Activated T-helper 17 cell treated with anti-CD3 and anti-CD28 coated beads, Interleukin-2, amount 50 U/mL, for 72 hours (primary cell): Measurements from ENCODE around the gene C4A. TPM values are rescaled to one million over a fixed set of nuclear protein-coding genes. Genes with fewer than 3 reads are reported as not detected.
"Not testable (repeated sequence)": the region's sequence is repeated elsewhere in the genome, so short reads cannot be mapped to it uniquely, and the experiment has no call there.

Experiments
- ATAC-seq: fragments of 150-1000 bp; cut with Tn5 transposase; replicated peaks from 2 replicates; pipeline ENCODE4 v1.10.0; 2021; ENCODE audit warnings: mild to moderate bottlenecking, moderate library complexity
- H3K27ac Mint-ChIP-seq: one replicate; pipeline ENCODE4 v1.8.0; 2022; ENCODE audit warnings: mixed read lengths
- H3K27me3 Mint-ChIP-seq: one replicate; pipeline ENCODE4 v1.8.0; 2022; ENCODE audit warnings: mixed read lengths
- H3K36me3 Mint-ChIP-seq: one replicate; pipeline ENCODE4 v1.8.0; 2022; ENCODE audit warnings: low read depth, mild to moderate bottlenecking, mixed read lengths
- H3K4me1 Mint-ChIP-seq: one replicate; pipeline ENCODE4 v1.8.0; 2022; ENCODE audit warnings: mixed read lengths
- H3K4me3 Mint-ChIP-seq: one replicate; pipeline ENCODE4 v1.8.0; 2022; ENCODE audit warnings: mild to moderate bottlenecking, mixed read lengths
- H3K9me3 Mint-ChIP-seq: one replicate; pipeline ENCODE4 v1.8.0; 2022; ENCODE audit warnings: mixed read lengths
- total RNA-seq, 2 donors: library from RNA; stranded (reverse); gene quantifications; one replicate each; pipeline ENCODE4 v1.2.3, GENCODE V29; 2022

C4A gene
- total RNA-seq, 2 donors from 2014 or later: 6.5 to 6.9 TPM

DNA sequence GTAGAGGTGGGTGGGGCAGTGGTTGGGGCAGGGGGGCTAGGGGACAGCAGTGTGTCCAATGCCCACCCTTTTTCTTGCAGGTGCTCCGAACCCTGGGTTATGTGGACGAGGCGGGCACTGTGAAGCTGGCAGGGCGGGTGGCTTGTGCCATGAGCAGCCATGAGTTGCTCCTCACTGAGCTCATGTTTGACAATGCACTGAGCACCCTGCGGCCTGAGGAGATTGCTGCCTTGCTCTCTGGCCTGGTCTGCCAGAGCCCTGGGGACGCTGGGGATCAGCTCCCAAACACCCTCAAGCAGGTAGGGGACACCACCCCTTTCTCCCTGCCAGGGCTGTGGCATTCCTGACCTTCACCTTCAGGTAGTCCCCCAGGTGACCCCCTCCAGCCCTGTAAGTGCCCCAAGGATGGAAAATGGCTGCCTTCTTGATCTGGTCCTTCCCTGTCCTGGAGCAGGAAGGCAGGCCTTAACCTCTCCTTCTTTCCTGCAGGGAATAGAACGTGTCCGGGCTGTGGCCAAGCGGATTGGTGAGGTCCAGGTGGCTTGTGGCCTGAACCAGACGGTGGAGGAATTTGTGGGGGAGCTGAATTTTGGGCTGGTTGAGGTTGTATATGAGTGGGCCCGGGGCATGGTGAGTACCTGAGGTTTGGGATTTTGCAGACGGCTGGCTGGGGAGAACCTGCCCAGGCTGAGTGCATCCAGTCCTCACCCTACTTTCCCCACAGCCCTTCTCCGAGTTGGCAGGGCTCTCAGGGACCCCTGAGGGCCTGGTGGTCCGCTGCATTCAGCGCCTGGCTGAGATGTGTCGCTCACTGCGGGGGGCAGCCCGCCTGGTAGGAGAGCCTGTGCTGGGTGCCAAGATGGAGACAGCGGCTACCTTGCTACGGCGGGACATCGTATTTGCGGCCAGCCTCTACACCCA lies 12.8 kb upstream of the C4A start:
- no peak for ATAC-seq
- Mint-ChIP-seq H3K4me3 (peak overlapping the region; percentile 93), H3K9me3 (no peaks in the 10 kb centered on the region), H3K4me1 (peaks cover 20% of the 10 kb centered on the region), H3K27ac (peak overlapping the region; percentile 95), H3K27me3 (no peaks in the 10 kb centered on the region), H3K36me3 (peaks cover 89% of the 10 kb centered on the region)

DNA sequence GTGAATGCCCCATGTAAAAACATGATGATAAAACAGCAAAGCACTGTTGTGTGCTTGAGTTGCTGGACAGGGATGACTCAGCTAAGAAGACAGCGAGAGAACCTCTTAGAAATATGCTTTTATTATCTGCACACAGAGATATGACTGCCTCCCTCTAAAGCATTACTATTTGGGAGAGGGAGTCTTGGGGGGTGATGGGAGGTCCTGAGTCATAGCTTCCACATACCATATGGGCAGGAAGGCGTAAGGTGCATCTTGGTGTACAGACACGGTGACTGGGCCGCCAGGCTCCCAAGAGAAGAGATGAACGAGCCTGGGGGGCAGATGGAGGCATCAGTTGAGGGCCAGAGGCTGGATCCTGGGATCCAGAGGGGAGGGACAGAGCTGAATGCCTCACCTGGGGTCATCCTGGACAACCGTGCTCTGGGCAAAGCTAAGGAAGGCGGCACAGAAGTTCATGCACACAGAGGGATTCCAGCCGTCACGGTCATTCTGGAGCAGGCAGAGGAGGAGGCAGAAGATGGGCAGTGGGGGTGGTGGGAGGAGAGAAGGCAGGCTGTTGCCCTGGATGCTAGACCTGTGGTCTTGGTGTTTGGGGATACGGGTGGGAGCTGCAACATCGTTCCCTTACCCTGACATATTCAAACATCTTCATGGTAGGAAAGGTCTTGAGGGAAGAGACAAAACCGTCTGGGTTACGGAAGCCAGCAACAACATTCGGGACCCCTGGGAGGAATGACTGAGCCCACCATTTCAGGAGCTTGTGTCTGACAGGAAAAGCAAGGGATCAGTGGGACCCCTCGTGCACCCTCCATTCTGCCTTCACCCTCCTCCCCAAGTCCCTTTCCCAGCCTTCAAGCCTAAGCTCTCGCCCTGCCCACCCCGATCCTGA lies 11.9 kb upstream of the C4A start:
- Mint-ChIP-seq H3K27ac (peak overlapping the region; percentile 95), H3K36me3 (peaks cover 88% of the 10 kb centered on the region), H3K9me3 (no peaks in the 10 kb centered on the region), H3K4me1 (peaks cover 20% of the 10 kb centered on the region), H3K4me3 (peak overlapping the region; percentile 93), H3K27me3 (no peaks in the 10 kb centered on the region)
- ATAC-seq: no peak

DNA sequence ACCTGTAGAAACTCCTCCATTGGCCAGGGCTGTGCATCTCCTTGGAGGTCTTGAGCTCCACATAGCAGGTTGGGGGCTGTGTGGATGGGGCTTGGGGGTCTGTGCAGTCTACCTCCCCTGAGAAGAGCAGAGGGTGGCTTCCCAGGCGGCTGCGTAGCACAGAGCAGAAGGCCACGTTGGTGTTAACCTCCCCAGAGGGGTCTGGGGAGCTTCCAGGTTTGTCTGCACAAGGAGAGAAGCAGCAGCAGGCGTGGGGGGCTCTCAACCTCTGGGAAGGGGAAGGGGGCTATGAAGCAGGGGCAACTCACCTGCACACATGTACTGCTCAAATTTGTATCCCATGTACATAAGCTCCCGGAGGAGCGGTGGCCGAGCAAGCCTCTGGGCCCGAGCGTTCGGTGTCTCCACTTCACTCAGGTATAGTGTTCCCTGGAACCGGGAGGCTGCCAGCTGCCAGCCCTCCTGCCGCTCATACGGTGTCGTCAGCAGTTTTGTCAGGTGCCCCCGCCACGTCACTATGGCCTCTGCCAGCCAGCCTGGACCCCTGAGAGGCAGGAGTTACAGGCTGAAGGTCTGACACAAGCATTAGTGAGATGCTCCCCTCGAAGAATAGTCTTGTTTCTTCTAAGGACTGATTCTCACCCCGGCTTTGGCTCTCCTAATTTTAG lies 11.1 kb upstream of the C4A start:
- H3K27ac Mint-ChIP-seq: peak overlapping the region; percentile 95
- H3K4me3 Mint-ChIP-seq: peak overlapping the region; percentile 93
- no peaks in the 10 kb centered on the region for H3K9me3 Mint-ChIP-seq
- H3K4me1 Mint-ChIP-seq: peaks cover 20% of the 10 kb centered on the region
- ATAC-seq: no peak
- H3K27me3 Mint-ChIP-seq: no peaks in the 10 kb centered on the region
- peaks cover 80% of the 10 kb centered on the region for H3K36me3 Mint-ChIP-seq

DNA sequence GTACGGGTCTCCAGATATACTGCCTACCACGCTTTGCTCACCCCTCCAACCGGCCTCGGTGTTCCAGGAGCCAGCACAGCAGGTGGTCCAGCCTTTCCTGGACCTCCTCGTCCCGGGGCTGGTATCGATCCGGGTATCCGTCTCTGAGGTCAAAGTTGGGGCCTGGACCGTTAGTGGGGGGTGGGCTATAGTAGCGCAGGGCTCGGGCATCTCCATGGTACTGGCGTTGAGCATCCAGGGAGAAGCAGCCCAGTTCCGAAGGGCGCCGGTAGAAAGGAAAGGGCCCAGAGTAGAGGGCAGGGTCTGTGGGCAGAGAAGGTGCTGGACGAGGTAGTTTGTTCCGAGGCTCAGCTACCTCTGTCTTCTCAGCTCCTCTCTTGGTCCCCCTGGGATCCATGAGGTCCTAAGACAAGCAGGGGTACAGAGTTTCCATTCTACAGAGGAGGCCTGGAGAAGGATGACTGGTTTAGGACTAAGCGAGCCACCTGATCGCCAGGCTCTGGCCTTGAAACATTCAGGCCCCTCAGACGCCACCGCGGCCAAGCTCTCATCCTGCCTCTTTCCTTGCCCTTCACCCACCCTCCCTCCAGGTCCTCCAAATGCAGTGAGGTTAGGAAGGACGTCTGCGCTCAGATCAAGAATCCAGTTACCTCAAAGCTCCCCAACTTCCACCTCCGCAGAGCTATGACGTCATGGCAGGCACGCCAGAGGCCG lies 10.4 kb upstream of the C4A start:
- Mint-ChIP-seq H3K27me3 (no peaks in the 10 kb centered on the region), H3K36me3 (peaks cover 73% of the 10 kb centered on the region), H3K27ac (peak overlapping the region; percentile 95), H3K4me1 (peaks cover 20% of the 10 kb centered on the region), H3K4me3 (peak overlapping the region; percentile 93), H3K9me3 (no peaks in the 10 kb centered on the region)
- no peak for ATAC-seq

DNA sequence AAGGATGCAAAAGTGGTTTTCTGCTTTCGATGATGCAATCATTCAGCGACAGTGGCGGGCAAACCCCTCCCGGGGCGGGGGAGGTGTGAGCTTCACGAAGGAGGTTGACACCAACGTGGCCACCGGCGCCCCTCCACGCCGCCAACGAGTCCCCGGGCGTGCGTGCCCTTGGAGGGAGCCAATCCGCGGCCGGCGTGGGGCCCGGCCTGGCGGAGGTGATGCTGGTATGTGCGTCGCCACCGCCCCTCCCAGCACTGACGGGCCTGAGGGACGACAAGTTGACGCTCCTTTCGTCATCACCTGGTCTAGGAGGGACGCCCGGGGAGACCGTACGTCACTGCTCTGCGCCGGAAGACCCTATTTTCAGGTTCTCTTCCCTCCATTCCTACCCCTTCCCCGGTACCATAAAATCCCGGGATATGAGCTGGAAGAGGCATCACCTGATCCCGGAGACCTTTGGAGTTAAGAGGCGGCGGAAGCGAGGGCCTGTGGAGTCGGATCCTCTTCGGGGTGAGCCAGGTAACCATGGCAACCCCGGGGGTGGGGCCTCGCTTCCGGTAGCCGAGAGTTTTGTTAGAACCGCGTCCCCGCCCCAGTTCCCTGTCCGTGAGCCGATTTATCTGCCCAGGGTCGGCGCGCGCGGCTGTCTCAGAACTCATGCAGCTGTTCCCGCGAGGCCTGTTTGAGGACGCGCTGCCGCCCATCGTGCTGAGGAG lies 9.7 kb upstream of the C4A start, which contains the start of gene DXO:
DXO (minus strand) TSS at position 146 of the 716 bp plus-strand sequence. CDS start 463 bp downstream, outside the sequence.
- H3K4me3 Mint-ChIP-seq: peak within 1 kb of the TSS; percentile 93
- peaks cover 20% of the 10 kb centered on the region for H3K4me1 Mint-ChIP-seq
- peak; percentile 92 for ATAC-seq
- peaks cover 66% of the 10 kb centered on the region for H3K36me3 Mint-ChIP-seq
- peak within 1 kb of the TSS; percentile 95 for H3K27ac Mint-ChIP-seq
- no peaks in the 10 kb centered on the region for H3K27me3 Mint-ChIP-seq
- H3K9me3 Mint-ChIP-seq: no peaks in the 10 kb centered on the region

DNA sequence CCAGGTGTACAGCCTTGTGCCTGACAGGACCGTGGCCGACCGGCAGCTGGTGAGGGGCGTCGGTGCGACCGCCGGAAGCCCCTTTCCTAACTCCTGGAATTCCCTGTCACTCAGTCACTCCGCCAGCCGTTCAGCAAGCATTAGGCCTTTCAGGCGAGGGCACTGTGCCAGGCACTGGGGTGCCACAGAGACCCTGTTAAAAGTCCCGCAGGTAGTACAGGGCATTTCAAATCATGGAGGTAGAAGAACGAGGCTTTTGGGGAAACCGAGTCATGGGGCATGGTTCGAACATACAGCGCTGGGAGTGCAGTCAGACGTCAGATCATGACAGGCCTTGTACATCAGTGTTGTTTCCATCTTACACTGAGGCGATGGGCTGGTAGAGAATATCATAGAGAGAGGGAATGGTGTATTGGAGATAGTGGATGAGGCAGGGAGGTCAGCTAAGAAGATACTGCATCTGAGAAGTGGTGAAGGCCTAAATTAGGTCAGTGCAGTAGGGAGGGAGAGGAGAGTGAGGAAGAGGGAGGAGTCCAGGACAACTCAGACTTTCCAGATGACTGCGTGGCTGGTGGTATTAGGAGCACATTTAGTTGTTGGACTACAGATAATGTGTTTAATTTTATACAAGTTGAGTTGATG lies 9.0 kb upstream of the C4A start:
- Mint-ChIP-seq H3K27ac (peak overlapping the region; percentile 95), H3K4me1 (peaks cover 20% of the 10 kb centered on the region), H3K4me3 (peak overlapping the region; percentile 93), H3K27me3 (no peaks in the 10 kb centered on the region), H3K36me3 (peaks cover 59% of the 10 kb centered on the region), H3K9me3 (no peaks in the 10 kb centered on the region)
- no peak for ATAC-seq

DNA sequence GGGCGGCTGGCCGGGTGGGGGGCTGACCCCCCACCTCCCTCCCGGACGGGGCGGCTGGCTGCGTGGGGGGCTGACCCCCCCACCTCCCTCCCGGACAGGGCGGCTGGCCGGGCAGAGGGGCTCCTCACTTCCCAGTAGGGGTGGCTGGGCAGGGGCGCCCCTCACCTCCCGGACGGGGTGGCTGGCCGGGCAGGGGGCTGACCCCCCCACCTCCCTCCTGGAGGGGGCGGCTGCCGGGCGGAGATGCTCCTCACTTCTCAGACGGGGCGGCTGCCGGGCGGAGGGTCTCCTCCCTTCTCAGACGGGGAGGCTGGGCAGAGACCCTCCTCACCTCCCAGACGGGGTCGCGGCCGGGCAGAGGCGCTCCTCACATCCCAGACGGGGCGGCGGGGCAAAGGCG lies 5.8 kb upstream of the C4A start:
- not testable (repeated sequence) for ATAC-seq, H3K27me3 Mint-ChIP-seq, H3K4me3 Mint-ChIP-seq, H3K27ac Mint-ChIP-seq, H3K9me3 Mint-ChIP-seq
- Mint-ChIP-seq H3K4me1 (peaks cover 10% of the 10 kb centered on the region), H3K36me3 (peaks cover 42% of the 10 kb centered on the region)

DNA sequence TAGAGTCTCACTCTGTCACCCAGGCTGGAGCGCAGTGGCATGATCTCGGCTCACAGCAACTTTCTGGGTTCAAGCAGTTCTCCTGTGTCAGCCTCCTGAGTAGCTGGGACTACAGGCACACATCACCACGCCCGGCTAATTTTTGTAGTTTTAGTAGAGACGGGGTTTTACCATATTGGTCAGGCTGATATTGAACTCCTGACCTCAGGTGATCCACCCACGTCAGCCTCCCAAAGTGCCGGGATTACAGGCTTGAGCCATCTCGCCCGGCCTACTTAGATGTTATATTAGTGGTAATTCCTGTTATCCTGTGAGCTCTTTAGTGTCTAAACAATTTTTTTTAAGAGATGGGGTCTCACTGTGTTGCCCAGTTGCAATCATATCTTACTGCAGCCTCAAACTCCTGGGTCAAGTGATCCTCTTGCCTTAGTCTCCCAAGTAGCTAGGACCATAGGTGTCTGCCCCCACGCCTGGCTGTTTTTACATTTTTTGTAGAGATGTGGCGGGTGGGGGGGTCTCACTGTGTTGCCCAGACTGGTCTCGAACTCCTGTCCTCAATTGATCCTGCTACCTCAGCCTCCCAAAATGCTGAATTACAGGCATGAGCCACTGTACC lies 3.9 kb upstream of the C4A start:
- Mint-ChIP-seq H3K9me3 (no peaks in the 10 kb centered on the region), H3K27me3 (no peaks in the 10 kb centered on the region), H3K4me3 (no peak overlapping the region), H3K36me3 (peaks cover 28% of the 10 kb centered on the region), H3K27ac (no peak overlapping the region), H3K4me1 (peaks cover 7% of the 10 kb centered on the region)
- ATAC-seq: no peak

DNA sequence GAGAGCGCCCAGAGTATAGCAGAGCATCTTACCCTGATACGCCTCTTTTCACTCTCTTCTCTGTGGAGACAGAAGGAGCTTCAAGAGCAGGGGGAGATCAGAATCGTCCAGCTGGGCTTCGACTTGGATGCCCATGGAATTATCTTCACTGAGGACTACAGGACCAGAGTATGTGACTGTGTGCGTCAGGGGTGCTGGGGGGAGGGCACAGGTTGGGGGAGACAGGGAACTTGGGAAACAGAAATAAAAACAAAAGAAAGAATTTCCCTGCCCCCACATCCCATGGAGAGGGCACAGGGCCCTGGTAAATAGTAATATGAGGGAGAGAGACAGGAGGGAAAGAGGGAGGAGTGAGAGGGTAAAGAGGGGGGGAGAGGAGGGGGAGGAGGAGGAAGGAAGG lies 3.0 kb upstream of the C4A start:
- Mint-ChIP-seq H3K4me3 (no peak overlapping the region), H3K9me3 (no peaks in the 10 kb centered on the region), H3K27ac (peak overlapping the region; percentile 73), H3K4me1 (no peaks in the 10 kb centered on the region), H3K27me3 (no peaks in the 10 kb centered on the region), H3K36me3 (peaks cover 19% of the 10 kb centered on the region)
- no peak for ATAC-seq

DNA sequence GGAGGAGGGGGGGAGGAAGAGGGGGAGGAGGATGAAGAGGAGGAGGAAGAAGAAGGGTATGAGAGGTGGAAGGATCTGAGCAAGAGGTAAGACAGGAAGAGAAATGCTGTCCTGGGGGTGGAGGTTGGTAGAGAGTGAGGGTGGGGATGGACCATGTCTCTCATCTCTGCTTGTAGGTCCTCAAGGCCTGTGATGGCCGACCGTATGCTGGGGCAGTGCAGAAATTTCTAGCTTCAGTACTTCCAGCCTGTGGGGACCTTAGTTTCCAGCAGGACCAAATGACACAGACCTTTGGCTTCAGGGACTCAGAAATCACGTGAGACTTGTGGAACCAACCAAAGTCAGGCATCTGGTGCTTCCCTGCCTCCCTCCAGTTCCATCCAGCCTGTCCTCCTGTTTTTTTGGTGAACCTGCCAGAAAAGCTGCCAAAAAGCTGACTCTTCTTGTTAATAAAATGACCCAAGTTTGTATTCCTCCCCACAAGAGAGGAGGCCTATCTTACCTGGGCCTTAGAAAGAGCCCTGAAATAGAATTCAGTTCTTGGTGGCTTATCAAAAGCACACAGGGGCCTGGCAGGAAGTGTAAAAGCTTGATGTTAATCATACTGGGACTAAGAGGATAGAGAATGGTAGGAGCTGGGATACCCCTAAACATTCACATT lies 2.5 kb upstream of the C4A start:
- no peaks in the 10 kb centered on the region for H3K27me3 Mint-ChIP-seq
- peak overlapping the region; percentile 73 for H3K27ac Mint-ChIP-seq
- no peaks in the 10 kb centered on the region for H3K9me3 Mint-ChIP-seq
- peaks cover 13% of the 10 kb centered on the region for H3K36me3 Mint-ChIP-seq
- no peak overlapping the region for H3K4me3 Mint-ChIP-seq
- no peak for ATAC-seq
- H3K4me1 Mint-ChIP-seq: no peaks in the 10 kb centered on the region

DNA sequence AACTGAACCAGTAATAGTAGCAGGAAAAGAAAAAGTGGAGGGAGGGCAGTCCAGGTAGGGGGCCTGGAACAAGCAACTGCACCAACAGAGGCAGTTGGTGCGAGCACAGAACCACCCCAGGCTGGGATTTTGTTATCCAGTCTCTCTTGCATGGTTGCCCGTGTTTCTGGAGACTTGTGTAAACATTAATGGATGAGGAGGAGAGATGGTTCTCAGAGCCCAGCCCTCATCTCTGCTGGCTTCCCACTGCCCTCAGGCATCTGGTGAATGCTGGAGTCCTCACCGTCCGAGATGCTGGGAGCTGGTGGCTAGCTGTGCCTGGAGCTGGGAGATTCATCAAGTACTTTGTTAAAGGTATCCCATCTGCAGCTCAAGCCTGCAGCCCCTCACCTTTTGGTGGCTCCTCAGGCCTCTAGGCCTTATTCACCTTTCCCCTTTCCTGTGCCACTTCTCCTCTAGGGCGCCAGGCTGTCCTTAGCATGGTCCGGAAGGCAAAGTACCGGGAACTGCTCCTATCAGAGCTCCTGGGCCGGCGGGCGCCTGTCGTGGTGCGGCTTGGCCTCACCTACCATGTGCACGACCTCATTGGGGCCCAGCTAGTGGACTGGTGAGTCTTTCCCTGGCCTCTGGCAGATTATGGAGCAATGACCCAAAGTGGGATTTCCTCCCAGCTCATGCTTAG lies 1.5 kb upstream of the C4A start:
- H3K9me3 Mint-ChIP-seq, ATAC-seq, H3K4me1 Mint-ChIP-seq, H3K27me3 Mint-ChIP-seq, H3K36me3 Mint-ChIP-seq, H3K4me3 Mint-ChIP-seq: not testable (repeated sequence)
- H3K27ac Mint-ChIP-seq: peak overlapping the region; percentile 73

DNA sequence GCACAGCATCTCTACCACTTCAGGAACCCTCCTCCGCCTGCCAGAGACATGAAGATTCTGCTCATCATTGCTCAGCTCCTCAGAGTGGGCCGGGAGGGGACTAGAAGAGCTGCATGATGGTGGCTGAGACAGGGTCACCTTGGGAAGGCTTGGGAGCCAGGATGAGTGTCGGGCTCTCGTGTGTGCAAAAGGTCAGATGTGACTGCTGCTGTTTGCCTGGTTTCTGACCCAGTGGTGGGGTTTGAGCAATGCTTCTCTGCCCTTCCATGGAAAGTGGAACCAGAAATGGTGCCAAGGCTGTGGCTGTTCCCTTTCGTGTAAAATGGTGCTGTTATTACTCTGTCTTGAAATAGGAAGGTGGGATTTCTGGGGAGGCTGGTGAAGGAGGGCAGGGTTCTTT lies 859 bp upstream of the C4A start:
- H3K4me1 Mint-ChIP-seq, H3K27me3 Mint-ChIP-seq, H3K4me3 Mint-ChIP-seq, H3K9me3 Mint-ChIP-seq, H3K36me3 Mint-ChIP-seq, H3K27ac Mint-ChIP-seq, ATAC-seq: not testable (repeated sequence)
